HepG2 (cell line): ENCODE results near the gene DCTN1. TPM values are rescaled to one million over a fixed set of nuclear protein-coding genes. Genes with fewer than 3 reads are reported as not detected.
A peak's percentile ranks its signal among the peaks of the same experiment; 100 is the strongest.

Source experiments
- ATAC-seq: fragments of 200-7000 bp; cut with Tn5 transposase; 3 replicates; pipeline ENCODE4 v1.9.1; 2020; ENCODE audit warnings: mild to moderate bottlenecking, moderate library complexity
- BruUV-seq: library from RNA; stranded (reverse); fragments of 400-500 nt; replicated peaks from 2 replicates; lab custom pipeline; 2021; lab: Mats Ljungman, UMichigan
- CTCF ChIA-PET: fragments of 300-600 bp; formaldehyde crosslinking; extraction: SDS; loops from one replicate; lab custom pipeline; 2021; ENCODE audit warnings: low total read pairs, inconsistent platforms, low intra/inter-chr PET ratio; lab: Yijun Ruan, JAX
- POLR2A ChIA-PET: fragments of 350-600 bp; sonication (Branson Sonifier 250); formaldehyde crosslinking; loops from one replicate; lab custom pipeline; 2020; ENCODE audit warnings: antibody characterized with exemption, inconsistent platforms; lab: Yijun Ruan, JAX
- DNase-seq: peaks from one replicate; pipeline ENCODE4 v3.0.0-alpha.2; 2015; ENCODE audit warnings: low spot score
- FAIRE-seq: peaks from 3 replicates; lab custom pipeline; 2011; peaks lifted over from hg19 to GRCh38; lab: Jason Lieb, UNC
- H2AFZ ChIP-seq: one replicate; pipeline ENCODE4 v1.6.1; 2011; ENCODE audit warnings: low read length, inconsistent platforms
- H3K27ac ChIP-seq: fragments of 300-600 bp; 3 replicates; pipeline ENCODE4 v1.8.0; 2011; ENCODE audit warnings: mixed run types, mild to moderate bottlenecking, mixed read lengths, low read length, inconsistent platforms; ENCODE audit not compliant: insufficient read depth; ENCODE audit errors: extremely low read length
- H3K27me3 ChIP-seq, 2 experiments: fragments of 200-600 bp in 1 of 2; 2 replicates in 1 of 2; 3 replicates in 1 of 2; pipeline versions ENCODE4 v1.6.0 to v1.8.0; 2011; ENCODE audit warnings: low read length in 2 of 2, mild to moderate bottlenecking in 2 of 2, moderate library complexity in 2 of 2, inconsistent platforms in 1 of 2; ENCODE audit not compliant: insufficient read depth in 2 of 2, control insufficient read depth in 1 of 2
- H3K36me3 ChIP-seq, 2 experiments: fragments of 200-600 bp in 1 of 2; replicated peaks in 1 of 2; 2 replicates in 1 of 2; 3 replicates in 1 of 2; pipeline versions ENCODE4 v1.5.1 to v1.8.0; 2011; ENCODE audit warnings: low read length in 2 of 2, inconsistent platforms in 1 of 2; ENCODE audit not compliant: insufficient read depth in 2 of 2, control insufficient read depth in 1 of 2
- H3K4me1 ChIP-seq: 2 replicates; pipeline ENCODE4 v1.5.1; 2012; ENCODE audit warnings: low read length, inconsistent platforms; ENCODE audit not compliant: insufficient read depth
- H3K4me2 ChIP-seq: 2 replicates; pipeline ENCODE4 v1.6.0; 2011; ENCODE audit warnings: low read depth, low read length, inconsistent platforms
- H3K4me3 ChIP-seq, 3 experiments: fragments of 200-600 bp in 1 of 3; sonication (generic), shearing (Covaris generic) in 1 of 3; replicated peaks in 1 of 3; 2 replicates each; pipeline ENCODE4 v1.5.1; 2011 to 2016; ENCODE audit warnings: low read length in 3 of 3, inconsistent platforms in 2 of 3, low read depth in 2 of 3, mild to moderate bottlenecking in 2 of 3, control low read depth in 1 of 3, mixed read lengths in 1 of 3; ENCODE audit not compliant: insufficient read depth in 1 of 3
- H3K79me2 ChIP-seq: one replicate; pipeline ENCODE4 v1.6.1; 2011; ENCODE audit warnings: low read length, inconsistent platforms; ENCODE audit not compliant: insufficient read depth
- H3K9ac ChIP-seq: 2 replicates; pipeline ENCODE4 v1.6.0; 2011; ENCODE audit warnings: mild to moderate bottlenecking, low read depth, low read length, inconsistent platforms; ENCODE audit not compliant: insufficient read depth
- H3K9me3 ChIP-seq: 2 replicates; pipeline ENCODE4 v1.5.1; 2012; ENCODE audit warnings: mild to moderate bottlenecking, low read length
- H4K20me1 ChIP-seq: 2 replicates; pipeline ENCODE4 v1.6.0; 2011; ENCODE audit warnings: inconsistent platforms, mild to moderate bottlenecking, low read length, moderate library complexity; ENCODE audit not compliant: insufficient read depth
- FOXA3 ChIP-seq: IDR thresholded peaks from 2 replicates; pipeline ENCODE4 v1.6.1; 2016; ENCODE audit warnings: missing genetic modification reagents, missing compliant biosample characterization
- HHEX ChIP-seq: IDR thresholded peaks from 2 replicates; pipeline ENCODE4 v1.6.1; 2016; ENCODE audit warnings: control low read depth
- NFE2L1 ChIP-seq: sonication (generic); formaldehyde crosslinking; IDR thresholded peaks from 2 replicates; pipeline ENCODE4 v1.4.0; 2020; ENCODE audit warnings: missing genetic modification reagents, mild to moderate bottlenecking, borderline replicate concordance
- PHF20 ChIP-seq: sonication (generic); formaldehyde crosslinking; IDR thresholded peaks from 2 replicates; pipeline ENCODE4 v1.5.0; 2020; ENCODE audit warnings: mild to moderate bottlenecking, missing genetic modification reagents
- REL ChIP-seq: sonication (generic); formaldehyde crosslinking; conservative IDR thresholded peaks from 2 replicates; pipeline ENCODE4 v1.8.0; 2022; ENCODE audit warnings: mild to moderate bottlenecking, missing genetic modification reagents, moderate library complexity
- REXO4 ChIP-seq: sonication (generic); formaldehyde crosslinking; IDR thresholded peaks from 2 replicates; pipeline ENCODE4 v1.8.0; 2022; ENCODE audit warnings: missing genetic modification reagents, mild to moderate bottlenecking, borderline replicate concordance
- SALL1 ChIP-seq: sonication (generic); formaldehyde crosslinking; IDR thresholded peaks from 2 replicates; pipeline ENCODE4 v1.8.0; 2022; ENCODE audit warnings: mild to moderate bottlenecking, missing genetic modification reagents
- SATB2 ChIP-seq: sonication (generic); formaldehyde crosslinking; IDR thresholded peaks from 2 replicates; pipeline ENCODE4 v1.5.0; 2020; ENCODE audit warnings: missing genetic modification reagents
- SYNCRIP ChIP-seq: fragments of 200-400 bp; formaldehyde crosslinking; IDR thresholded peaks from 2 replicates; pipeline ENCODE4 v1.6.1; 2018; ENCODE audit warnings: mild to moderate bottlenecking, low read depth, low read length; ENCODE audit not compliant: insufficient read depth
- WIZ ChIP-seq: sonication (generic); formaldehyde crosslinking; IDR thresholded peaks from 2 replicates; pipeline ENCODE4 v1.5.1; 2020; ENCODE audit warnings: mild to moderate bottlenecking, missing genetic modification reagents
- ZFP41 ChIP-seq: sonication (generic); formaldehyde crosslinking; IDR thresholded peaks from 2 replicates; pipeline ENCODE4 v1.4.0; 2020; ENCODE audit warnings: mild to moderate bottlenecking, missing genetic modification reagents, borderline replicate concordance
- ZMYM4 ChIP-seq: sonication (generic); formaldehyde crosslinking; IDR thresholded peaks from 2 replicates; pipeline ENCODE4 v1.8.1; 2023; ENCODE audit warnings: mild to moderate bottlenecking, missing genetic modification reagents
- ZNF331 ChIP-seq: sonication (generic); formaldehyde crosslinking; IDR thresholded peaks from 2 replicates; pipeline ENCODE4 v1.4.0; 2020; ENCODE audit warnings: missing genetic modification reagents
- ZNF547 ChIP-seq: sonication (generic); formaldehyde crosslinking; IDR thresholded peaks from 2 replicates; pipeline ENCODE4 v1.5.1; 2020; ENCODE audit warnings: mild to moderate bottlenecking, missing genetic modification reagents
- ZNF577 ChIP-seq: sonication (generic); formaldehyde crosslinking; IDR thresholded peaks from 2 replicates; pipeline ENCODE4 v1.4.0; 2020; ENCODE audit warnings: mild to moderate bottlenecking, low read depth, missing genetic modification reagents, borderline replicate concordance
- WGBS: methylation state at CpG from one replicate; pipeline ENCODE4 v1.1.6; 2017; ENCODE audit warnings: low lambda C conversion rate; 5-methylcytosine and 5-hydroxymethylcytosine counted together
- in situ Hi-C: cut with HindIII; loops from 2 replicates; pipeline ENCODE4 v1.10.0; 2017; ENCODE audit warnings: low pct_unique_long_range_greater_than_20kb; ENCODE audit not compliant: extremely low pct_ligation_motif_present
- intact Hi-C: fragments of 100-400 bp; cut with micrococcal nuclease; formaldehyde crosslinking; loops from one replicate; pipeline ENCODE4 v1.10.0; 2022; ENCODE audit not compliant: unreplicated experiment
- polyA plus RNA-seq, 8 experiments: library from polyadenylated mRNA; depleted of rRNA in 3 of 8; stranded (reverse) in 7 of 8; unstranded in 1 of 8; fragments of >200 nt; fragmentation: Illumina TruSeq in 4 of 8; extraction: Trizol in 4 of 8; gene quantifications; 2 replicates each; pipeline versions ENCODE4 v1.2.1 to v1.2.3, GENCODE V29; 2011 to 2016; ENCODE audit warnings: low read depth in 4 of 8, missing spikeins in 1 of 8, mixed read lengths in 1 of 8; ENCODE audit not compliant: insufficient read depth in 1 of 8
- total RNA-seq, 5 experiments: library from RNA; depleted of rRNA; stranded (reverse); fragments of >200 nt; fragmentation: Illumina TruSeq; extraction: Trizol; gene quantifications; 2 replicates each; pipeline ENCODE4 v1.2.3, GENCODE V29; 2016; ENCODE audit warnings: low read depth in 1 of 5
- TF ChIP-seq, protein P1 (sequence below): sonication (generic); formaldehyde crosslinking; IDR thresholded peaks from 2 replicates; pipeline ENCODE4 v1.9.0; 2021; ENCODE audit warnings: missing genetic modification reagents, borderline replicate concordance
- TF ChIP-seq, protein P2 (sequence below): sonication (generic); formaldehyde crosslinking; IDR thresholded peaks from 2 replicates; pipeline ENCODE4 v1.8.0; 2022; ENCODE audit warnings: mild to moderate bottlenecking, missing genetic modification reagents, moderate library complexity

DCTN1 gene
- total and polyA plus RNA-seq, 2 of the 13 experiments (the other 11 are each of a cell fraction or from before 2014, with no cell fraction given) = 73.2 to 122 TPM

DNA sequence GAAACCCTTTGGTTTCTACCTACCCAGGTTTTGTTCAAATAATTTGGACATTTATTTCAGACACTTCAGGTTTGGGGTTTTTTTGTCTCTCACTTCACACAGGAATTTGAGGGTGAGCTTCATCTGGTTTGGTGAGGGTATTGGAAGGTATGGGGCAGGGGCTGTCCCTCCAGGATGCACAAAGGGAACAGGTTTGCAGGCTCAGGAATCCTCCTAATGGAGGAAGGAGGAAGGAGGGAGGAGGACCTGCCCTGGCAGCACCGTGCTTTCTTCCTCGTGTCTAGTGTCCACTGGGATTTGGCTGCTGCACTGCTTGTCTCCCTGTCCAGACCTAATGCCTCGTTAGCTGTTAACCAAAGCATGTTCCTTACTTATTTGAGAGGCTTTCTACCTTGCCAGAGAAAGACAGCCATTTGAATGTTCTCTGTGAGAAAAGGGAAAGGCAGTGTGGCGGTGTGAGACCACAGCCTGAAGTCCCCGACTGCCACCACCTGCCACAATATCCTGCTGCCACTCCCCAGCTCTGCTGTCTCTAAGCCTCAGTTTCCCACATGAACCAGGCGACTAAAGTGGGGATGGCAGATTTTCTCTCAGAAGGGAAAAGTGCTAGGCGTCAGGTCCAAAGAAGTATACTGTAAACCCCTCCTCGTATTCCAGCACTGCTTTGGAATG, 34.7 kb downstream of the DCTN1 start:
- no TSS peak for BruUV-seq
- POLR2A ChIA-PET = no interaction called here

DNA sequence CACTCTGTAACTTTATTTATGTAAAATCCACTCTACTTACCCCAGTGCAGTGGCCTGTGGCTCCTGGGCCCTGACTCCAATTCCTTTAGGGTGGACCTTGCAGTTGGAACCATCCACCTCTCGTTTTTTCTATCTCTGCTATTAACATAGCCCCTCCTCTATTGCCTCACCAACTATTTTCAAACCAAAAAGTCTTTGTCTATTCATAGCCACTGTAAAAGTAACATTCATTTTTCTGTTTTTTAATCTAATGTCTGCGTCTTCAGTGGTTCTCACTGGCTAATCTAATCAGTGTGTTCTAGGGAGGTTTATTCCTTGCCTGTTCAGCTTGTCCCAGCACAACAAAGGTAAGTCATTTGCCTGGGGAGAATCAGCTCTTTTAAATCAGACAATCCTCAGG, 36.8 kb downstream of the DCTN1 start, which contains the start of gene SLC4A5:
Gene SLC4A5 (minus strand): TSS at position 101 of the 400 bp plus-strand sequence. CDS start 28,393 bp downstream, outside the sequence.
- BruUV-seq = no TSS peak
- H3K4me2 ChIP-seq = no peak within 1 kb of the TSS
- DNase-seq (no peak), ATAC-seq (no peak), FAIRE-seq (no peak)
- POLR2A ChIA-PET = no interaction called here
- no peaks in the 10 kb centered on the region for H3K4me1 ChIP-seq
- WGBS = 17% methylated on average over 2 of the region's 2 CpGs
- no peak within 1 kb of the TSS for H3K27ac ChIP-seq
- no peak within 1 kb of the TSS for H3K9ac ChIP-seq
- H3K79me2 ChIP-seq = no peaks in the 10 kb centered on the region
- no peaks in the 10 kb centered on the region for H3K9me3 ChIP-seq
- no peak within 1 kb of the TSS for H2AFZ ChIP-seq
- H4K20me1 ChIP-seq = no peaks in the 10 kb centered on the region
- H3K36me3 ChIP-seq = no peaks in the 10 kb centered on the region
- no peak for TF ChIP-seq ZNF547
- TF ChIP-seq, protein P1, sequence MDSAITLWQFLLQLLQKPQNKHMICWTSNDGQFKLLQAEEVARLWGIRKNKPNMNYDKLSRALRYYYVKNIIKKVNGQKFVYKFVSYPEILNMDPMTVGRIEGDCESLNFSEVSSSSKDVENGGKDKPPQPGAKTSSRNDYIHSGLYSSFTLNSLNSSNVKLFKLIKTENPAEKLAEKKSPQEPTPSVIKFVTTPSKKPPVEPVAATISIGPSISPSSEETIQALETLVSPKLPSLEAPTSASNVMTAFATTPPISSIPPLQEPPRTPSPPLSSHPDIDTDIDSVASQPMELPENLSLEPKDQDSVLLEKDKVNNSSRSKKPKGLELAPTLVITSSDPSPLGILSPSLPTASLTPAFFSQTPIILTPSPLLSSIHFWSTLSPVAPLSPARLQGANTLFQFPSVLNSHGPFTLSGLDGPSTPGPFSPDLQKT (CRISPR knock-in tag) = no peak
- TF ChIP-seq NFE2L1 (CRISPR knock-in tag) = no peak
- TF ChIP-seq WIZ (CRISPR knock-in tag) = no peak
- no peak for TF ChIP-seq FOXA3 (CRISPR knock-in tag)
- TF ChIP-seq ZNF331 = no peak
- TF ChIP-seq PHF20 (CRISPR knock-in tag) = no peak
- TF ChIP-seq REL (CRISPR knock-in tag) = no peak
- TF ChIP-seq, protein P2, sequence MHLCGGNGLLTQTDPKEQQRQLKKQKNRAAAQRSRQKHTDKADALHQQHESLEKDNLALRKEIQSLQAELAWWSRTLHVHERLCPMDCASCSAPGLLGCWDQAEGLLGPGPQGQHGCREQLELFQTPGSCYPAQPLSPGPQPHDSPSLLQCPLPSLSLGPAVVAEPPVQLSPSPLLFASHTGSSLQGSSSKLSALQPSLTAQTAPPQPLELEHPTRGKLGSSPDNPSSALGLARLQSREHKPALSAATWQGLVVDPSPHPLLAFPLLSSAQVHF (CRISPR knock-in tag) = no peak
- TF ChIP-seq SYNCRIP = no peak
- no peak for TF ChIP-seq SALL1 (CRISPR knock-in tag)
- no peak for TF ChIP-seq ZNF577 (CRISPR knock-in tag)
- no peak for TF ChIP-seq ZMYM4 (CRISPR knock-in tag)
- no peak for TF ChIP-seq HHEX (CRISPR knock-in tag)
- no peak for TF ChIP-seq SATB2 (CRISPR knock-in tag)
- no peaks in the 10 kb centered on the region; a peak in 1 of 5 replicates for H3K27me3 ChIP-seq
- CTCF ChIA-PET = no interaction called here
- in situ Hi-C loops = no loop called here
- no peak within 1 kb of the TSS for H3K4me3 ChIP-seq
- intact Hi-C loops = no loop called here

More for the DNA sequence above, 34.7 kb downstream of the DCTN1 start:
- no peaks in the 10 kb centered on the region for H3K9me3 ChIP-seq
- no peak for FAIRE-seq
- intact Hi-C loops (no loop called here), in situ Hi-C loops (no loop called here)
- no peak for DNase-seq
- H2AFZ ChIP-seq = no peak overlapping the region
- CTCF ChIA-PET = no interaction called here
- no peak for ATAC-seq
- no peak overlapping the region for H3K4me2 ChIP-seq
- H3K79me2 ChIP-seq = no peaks in the 10 kb centered on the region
- no peaks in the 10 kb centered on the region for H3K36me3 ChIP-seq
- H3K4me1 ChIP-seq = no peaks in the 10 kb centered on the region
- 55% methylated on average over 8 of the region's 8 CpGs for WGBS
- no peak overlapping the region for H3K9ac ChIP-seq
- H3K27me3 ChIP-seq = no peaks in the 10 kb centered on the region; a peak in 1 of 5 replicates
- H3K27ac ChIP-seq = no peak overlapping the region
- no peak overlapping the region for H3K4me3 ChIP-seq
- H4K20me1 ChIP-seq = no peaks in the 10 kb centered on the region
- TF ChIP-seq ZFP41 (CRISPR knock-in tag) (0 out of 2 replicates have a peak, but pooled peaks have one; percentile 36), REXO4 (CRISPR knock-in tag) (no peak)
- TF ChIP-seq, all 625 proteins: peak for 1
